ENCODE data around the gene NKAIN4. TPM values are rescaled to one million over a fixed set of nuclear protein-coding genes. Genes with fewer than 3 reads are reported as not detected.

NKAIN4 gene
- total and polyA plus RNA-seq, 2 experiments from 2014 or later: 12.6 to 13.2 TPM

DNA sequence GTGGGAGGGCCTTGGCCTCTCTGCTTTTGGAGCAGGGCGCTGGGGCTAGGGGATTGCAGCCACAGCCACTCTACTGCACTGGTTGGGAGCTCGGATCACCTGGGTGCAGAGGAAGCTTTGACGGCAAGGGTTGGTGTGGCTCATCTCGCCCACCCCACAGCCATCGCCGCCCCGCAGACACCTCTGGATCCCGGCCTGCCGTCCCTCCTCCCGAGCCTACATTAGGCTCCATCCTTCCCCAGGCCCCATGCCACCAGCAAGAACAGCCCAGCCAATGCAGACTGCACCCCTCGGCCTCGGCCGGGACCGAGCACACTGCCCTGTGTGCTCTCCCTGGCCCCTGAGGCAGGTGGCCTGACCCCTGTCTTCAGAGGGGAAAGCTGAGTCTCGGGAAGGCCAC is 6.3 kb upstream of the NKAIN4 start:
- H3K27ac Mint-ChIP-seq: no peak overlapping the region
- no peak overlapping the region for H3K27ac ChIP-seq (ENCODE audit: low read depth)

GRCh38 chr20:63259734-63260460 is 5.6 kb upstream of the NKAIN4 start:
- H3K9me2 ChIP-seq (ENCODE audit: insufficient read depth): no peaks in the 10 kb centered on the region
- H3K36me3 ChIP-seq (ENCODE audit: insufficient read depth): no peaks in the 10 kb centered on the region
- Mint-ChIP-seq H3K36me3 (ENCODE audit: low read depth) (no peaks in the 10 kb centered on the region; the same call in 2 of the 3 replicates), H3K27me3 (ENCODE audit: insufficient read depth, low read depth, poor library complexity) (peaks cover 46% of the 10 kb centered on the region), H3K4me1 (peaks cover 21% of the 10 kb centered on the region), H3K9me3 (no peaks in the 10 kb centered on the region), H3K27ac (no peak overlapping the region), H3K4me3 (no peak overlapping the region)
- no peaks in the 10 kb centered on the region for H4K20me1 ChIP-seq (replicated peaks; ENCODE audit: insufficient read depth)
- no peak overlapping the region for H3K4me3 ChIP-seq
- no peaks in the 10 kb centered on the region for H3K79me2 ChIP-seq (replicated peaks; ENCODE audit: insufficient read depth)
- TF ChIP-seq NANOG (IDR thresholded peaks at IDR 0.05; ENCODE audit: borderline replicate concordance) (no peak), EZH2phosphoT487 (IDR thresholded peaks at IDR 0.05; ENCODE audit: unreplicated experiment) (no peak), POLR2AphosphoS5 (IDR thresholded peaks at IDR 0.05; ENCODE audit: low read depth) (no peak), EZH2 (IDR thresholded peaks at IDR 0.05; ENCODE audit: low read depth, unreplicated experiment) (no peak), ZNF114 (CRISPR knock-in tag; IDR thresholded peaks at IDR 0.05) (no peak), JUNB (IDR thresholded peaks at IDR 0.05; ENCODE audit: unreplicated experiment) (no peak)
- TF ChIP-seq, protein P1, sequence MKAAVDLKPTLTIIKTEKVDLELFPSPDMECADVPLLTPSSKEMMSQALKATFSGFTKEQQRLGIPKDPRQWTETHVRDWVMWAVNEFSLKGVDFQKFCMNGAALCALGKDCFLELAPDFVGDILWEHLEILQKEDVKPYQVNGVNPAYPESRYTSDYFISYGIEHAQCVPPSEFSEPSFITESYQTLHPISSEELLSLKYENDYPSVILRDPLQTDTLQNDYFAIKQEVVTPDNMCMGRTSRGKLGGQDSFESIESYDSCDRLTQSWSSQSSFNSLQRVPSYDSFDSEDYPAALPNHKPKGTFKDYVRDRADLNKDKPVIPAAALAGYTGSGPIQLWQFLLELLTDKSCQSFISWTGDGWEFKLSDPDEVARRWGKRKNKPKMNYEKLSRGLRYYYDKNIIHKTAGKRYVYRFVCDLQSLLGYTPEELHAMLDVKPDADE (IDR thresholded peaks at IDR 0.05): no peak
- TF ChIP-seq, protein P2, sequence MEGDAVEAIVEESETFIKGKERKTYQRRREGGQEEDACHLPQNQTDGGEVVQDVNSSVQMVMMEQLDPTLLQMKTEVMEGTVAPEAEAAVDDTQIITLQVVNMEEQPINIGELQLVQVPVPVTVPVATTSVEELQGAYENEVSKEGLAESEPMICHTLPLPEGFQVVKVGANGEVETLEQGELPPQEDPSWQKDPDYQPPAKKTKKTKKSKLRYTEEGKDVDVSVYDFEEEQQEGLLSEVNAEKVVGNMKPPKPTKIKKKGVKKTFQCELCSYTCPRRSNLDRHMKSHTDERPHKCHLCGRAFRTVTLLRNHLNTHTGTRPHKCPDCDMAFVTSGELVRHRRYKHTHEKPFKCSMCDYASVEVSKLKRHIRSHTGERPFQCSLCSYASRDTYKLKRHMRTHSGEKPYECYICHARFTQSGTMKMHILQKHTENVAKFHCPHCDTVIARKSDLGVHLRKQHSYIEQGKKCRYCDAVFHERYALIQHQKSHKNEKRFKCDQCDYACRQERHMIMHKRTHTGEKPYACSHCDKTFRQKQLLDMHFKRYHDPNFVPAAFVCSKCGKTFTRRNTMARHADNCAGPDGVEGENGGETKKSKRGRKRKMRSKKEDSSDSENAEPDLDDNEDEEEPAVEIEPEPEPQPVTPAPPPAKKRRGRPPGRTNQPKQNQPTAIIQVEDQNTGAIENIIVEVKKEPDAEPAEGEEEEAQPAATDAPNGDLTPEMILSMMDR (conservative IDR thresholded peaks at IDR 0.05; ENCODE audit: low read depth in 2 of 2): no peak
- TF ChIP-seq, protein P3, sequence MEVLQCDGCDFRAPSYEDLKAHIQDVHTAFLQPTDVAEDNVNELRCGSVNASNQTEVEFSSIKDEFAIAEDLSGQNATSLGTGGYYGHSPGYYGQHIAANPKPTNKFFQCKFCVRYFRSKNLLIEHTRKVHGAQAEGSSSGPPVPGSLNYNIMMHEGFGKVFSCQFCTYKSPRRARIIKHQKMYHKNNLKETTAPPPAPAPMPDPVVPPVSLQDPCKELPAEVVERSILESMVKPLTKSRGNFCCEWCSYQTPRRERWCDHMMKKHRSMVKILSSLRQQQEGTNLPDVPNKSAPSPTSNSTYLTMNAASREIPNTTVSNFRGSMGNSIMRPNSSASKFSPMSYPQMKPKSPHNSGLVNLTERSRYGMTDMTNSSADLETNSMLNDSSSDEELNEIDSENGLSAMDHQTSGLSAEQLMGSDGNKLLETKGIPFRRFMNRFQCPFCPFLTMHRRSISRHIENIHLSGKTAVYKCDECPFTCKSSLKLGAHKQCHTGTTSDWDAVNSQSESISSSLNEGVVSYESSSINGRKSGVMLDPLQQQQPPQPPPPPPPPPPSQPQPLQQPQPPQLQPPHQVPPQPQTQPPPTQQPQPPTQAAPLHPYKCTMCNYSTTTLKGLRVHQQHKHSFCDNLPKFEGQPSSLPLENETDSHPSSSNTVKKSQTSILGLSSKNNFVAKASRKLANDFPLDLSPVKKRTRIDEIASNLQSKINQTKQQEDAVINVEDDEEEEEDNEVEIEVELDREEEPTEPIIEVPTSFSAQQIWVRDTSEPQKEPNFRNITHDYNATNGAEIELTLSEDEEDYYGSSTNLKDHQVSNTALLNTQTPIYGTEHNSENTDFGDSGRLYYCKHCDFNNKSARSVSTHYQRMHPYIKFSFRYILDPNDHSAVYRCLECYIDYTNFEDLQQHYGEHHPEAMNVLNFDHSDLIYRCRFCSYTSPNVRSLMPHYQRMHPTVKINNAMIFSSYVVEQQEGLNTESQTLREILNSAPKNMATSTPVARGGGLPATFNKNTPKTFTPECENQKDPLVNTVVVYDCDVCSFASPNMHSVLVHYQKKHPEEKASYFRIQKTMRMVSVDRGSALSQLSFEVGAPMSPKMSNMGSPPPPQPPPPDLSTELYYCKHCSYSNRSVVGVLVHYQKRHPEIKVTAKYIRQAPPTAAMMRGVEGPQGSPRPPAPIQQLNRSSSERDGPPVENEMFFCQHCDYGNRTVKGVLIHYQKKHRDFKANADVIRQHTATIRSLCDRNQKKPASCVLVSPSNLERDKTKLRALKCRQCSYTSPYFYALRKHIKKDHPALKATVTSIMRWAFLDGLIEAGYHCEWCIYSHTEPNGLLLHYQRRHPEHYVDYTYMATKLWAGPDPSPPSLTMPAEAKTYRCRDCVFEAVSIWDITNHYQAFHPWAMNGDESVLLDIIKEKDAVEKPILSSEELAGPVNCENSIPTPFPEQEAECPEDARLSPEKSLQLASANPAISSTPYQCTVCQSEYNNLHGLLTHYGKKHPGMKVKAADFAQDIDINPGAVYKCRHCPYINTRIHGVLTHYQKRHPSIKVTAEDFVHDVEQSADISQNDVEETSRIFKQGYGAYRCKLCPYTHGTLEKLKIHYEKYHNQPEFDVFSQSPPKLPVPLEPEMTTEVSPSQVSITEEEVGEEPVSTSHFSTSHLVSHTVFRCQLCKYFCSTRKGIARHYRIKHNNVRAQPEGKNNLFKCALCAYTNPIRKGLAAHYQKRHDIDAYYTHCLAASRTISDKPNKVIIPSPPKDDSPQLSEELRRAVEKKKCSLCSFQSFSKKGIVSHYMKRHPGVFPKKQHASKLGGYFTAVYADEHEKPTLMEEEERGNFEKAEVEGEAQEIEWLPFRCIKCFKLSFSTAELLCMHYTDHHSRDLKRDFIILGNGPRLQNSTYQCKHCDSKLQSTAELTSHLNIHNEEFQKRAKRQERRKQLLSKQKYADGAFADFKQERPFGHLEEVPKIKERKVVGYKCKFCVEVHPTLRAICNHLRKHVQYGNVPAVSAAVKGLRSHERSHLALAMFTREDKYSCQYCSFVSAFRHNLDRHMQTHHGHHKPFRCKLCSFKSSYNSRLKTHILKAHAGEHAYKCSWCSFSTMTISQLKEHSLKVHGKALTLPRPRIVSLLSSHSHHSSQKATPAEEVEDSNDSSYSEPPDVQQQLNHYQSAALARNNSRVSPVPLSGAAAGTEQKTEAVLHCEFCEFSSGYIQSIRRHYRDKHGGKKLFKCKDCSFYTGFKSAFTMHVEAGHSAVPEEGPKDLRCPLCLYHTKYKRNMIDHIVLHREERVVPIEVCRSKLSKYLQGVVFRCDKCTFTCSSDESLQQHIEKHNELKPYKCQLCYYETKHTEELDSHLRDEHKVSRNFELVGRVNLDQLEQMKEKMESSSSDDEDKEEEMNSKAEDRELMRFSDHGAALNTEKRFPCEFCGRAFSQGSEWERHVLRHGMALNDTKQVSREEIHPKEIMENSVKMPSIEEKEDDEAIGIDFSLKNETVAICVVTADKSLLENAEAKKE (CRISPR knock-in tag; IDR thresholded peaks at IDR 0.05): no peak
- ATAC-seq: no peak
- peaks cover 13% of the 10 kb centered on the region for H3K27me3 ChIP-seq (ENCODE audit: insufficient read depth)
- H2AFZ ChIP-seq: no peak overlapping the region
- no peak overlapping the region for H3K4me2 ChIP-seq
- H3K4me1 ChIP-seq (ENCODE audit: insufficient read depth): no peaks in the 10 kb centered on the region; the same call in 1 of the 2 replicates
- DNase-seq (ENCODE audit: low spot score): no peak
- H3K27ac ChIP-seq (ENCODE audit: low read depth): no peak overlapping the region
- no peaks in the 10 kb centered on the region for H3F3A ChIP-seq (replicated peaks; ENCODE audit: low read depth)

More for the DNA sequence above, 6.3 kb upstream of the NKAIN4 start:
- Mint-ChIP-seq H3K27me3 (ENCODE audit: insufficient read depth, low read depth, poor library complexity) (peaks cover 40% of the 10 kb centered on the region), H3K36me3 (ENCODE audit: low read depth) (no peaks in the 10 kb centered on the region; the same call in 2 of the 3 replicates), H3K4me3 (no peak overlapping the region), H3K4me1 (peaks cover 15% of the 10 kb centered on the region), H3K9me3 (no peaks in the 10 kb centered on the region)
- Histone ChIP-seq H4K20me1 (replicated peaks; ENCODE audit: insufficient read depth) (no peaks in the 10 kb centered on the region), H3K4me2 (no peak overlapping the region), H3K4me3 (no peak overlapping the region), H3K27me3 (ENCODE audit: insufficient read depth) (peaks cover 7% of the 10 kb centered on the region), H3K36me3 (ENCODE audit: insufficient read depth) (no peaks in the 10 kb centered on the region), H3K79me2 (replicated peaks; ENCODE audit: insufficient read depth) (no peaks in the 10 kb centered on the region), H3K9me2 (ENCODE audit: insufficient read depth) (no peaks in the 10 kb centered on the region), H3K4me1 (ENCODE audit: insufficient read depth) (no peaks in the 10 kb centered on the region; the same call in 1 of the 2 replicates), H2AFZ (no peak overlapping the region), H3F3A (replicated peaks; ENCODE audit: low read depth) (no peaks in the 10 kb centered on the region)
- no peak for DNase-seq (ENCODE audit: low spot score)
- no peak for ATAC-seq
- no peak for TF ChIP-seq EZH2phosphoT487 (IDR thresholded peaks at IDR 0.05; ENCODE audit: unreplicated experiment)
